Measurements from ENCODE around the gene TENM3.
"Not testable (repeated sequence)": the region's sequence is repeated elsewhere in the genome, so short reads cannot be mapped to it uniquely, and the experiment has no call there.

The TENM3 gene

DNA sequence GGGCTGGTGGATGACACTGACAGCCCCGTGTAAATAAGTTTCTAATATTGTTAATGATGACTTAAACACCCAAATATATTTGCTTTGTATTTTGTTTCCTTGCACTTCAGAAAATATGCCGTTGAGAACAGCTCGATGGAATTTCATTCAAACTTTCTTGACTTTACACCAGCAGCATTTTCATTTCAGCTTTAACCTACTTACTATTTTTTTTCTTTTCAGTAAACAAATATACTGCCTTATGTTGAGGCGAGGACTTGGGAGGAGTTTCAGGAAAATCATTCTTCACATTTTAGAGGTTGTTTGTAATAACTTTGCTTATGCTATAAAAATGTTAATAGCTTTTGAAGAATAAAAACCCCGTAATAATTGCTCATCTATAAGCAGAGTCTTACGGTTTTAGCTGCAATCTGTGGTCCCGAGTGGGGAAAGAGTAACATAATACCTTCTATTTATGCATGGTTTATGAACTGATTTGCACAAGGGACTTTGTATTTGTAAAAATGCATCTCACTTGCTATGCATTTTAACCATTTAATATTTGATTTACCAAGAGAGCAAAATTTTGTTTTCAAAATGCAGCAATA lies 14.1 kb upstream of the TENM3 start:
- DNase-seq (ENCODE audit: low spot score), result no peak

DNA sequence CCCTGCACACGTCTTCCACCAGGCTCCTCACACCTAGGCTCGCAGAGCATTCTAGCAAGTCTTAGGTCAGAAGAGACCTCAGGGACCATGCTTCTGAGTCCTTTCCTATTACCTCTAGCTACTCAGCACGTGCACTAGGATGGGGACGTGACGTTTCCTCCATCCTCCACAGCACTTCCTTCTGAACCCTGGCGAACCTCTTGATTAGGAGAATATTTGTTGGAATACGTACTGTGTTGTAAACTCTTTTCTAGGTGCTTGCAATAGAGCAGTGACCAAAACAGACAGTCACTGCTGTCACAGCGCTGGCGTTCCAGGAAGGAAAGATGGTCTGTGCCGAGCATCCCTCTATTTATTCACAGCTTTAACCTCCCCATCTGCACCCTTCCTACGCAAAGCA lies 12.9 kb upstream of the TENM3 start:
- no peak for DNase-seq (ENCODE audit: low spot score)

DNA sequence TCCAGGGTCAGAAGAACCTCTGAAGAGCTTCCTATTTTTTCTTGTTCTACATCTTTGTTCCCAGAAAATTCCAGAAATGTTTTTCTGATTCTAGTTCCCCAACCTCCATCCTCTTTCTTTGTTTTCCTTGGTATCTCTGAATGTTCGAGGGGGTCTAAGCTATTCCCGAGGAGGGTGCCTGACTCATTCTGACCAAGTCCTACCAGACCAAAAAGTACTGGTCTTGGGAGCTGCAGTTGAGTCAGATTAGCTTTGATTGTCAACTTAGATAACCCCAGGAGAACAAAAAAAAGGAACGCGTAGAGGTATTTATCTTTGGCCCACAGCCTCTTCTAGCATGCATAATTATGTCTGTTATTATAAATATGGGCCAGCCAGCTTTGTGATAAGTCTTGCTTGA lies 12.1 kb upstream of the TENM3 start:
- peak; percentile 23 for DNase-seq (ENCODE audit: low spot score)

DNA sequence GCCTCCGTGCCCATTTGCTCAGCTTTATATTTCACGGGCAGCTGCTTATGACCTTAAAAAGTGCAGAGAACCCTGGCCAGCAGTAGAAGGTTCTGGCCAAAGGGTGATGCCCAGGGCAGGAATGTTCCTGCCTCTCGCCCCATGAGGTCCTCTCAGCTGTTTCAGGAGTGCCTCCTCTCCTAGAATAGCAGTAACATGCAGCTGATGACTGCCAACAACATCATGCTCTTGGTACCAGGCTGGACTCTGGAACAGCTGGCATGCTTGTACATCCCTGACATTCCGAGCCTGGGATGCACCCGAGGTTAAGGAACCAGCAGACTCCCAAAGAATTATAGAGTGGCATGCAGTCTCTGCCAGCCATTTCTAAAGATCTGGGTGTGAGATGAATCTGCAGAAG lies 11.7 kb upstream of the TENM3 start:
- DNase-seq (ENCODE audit: low spot score), result no peak

DNA sequence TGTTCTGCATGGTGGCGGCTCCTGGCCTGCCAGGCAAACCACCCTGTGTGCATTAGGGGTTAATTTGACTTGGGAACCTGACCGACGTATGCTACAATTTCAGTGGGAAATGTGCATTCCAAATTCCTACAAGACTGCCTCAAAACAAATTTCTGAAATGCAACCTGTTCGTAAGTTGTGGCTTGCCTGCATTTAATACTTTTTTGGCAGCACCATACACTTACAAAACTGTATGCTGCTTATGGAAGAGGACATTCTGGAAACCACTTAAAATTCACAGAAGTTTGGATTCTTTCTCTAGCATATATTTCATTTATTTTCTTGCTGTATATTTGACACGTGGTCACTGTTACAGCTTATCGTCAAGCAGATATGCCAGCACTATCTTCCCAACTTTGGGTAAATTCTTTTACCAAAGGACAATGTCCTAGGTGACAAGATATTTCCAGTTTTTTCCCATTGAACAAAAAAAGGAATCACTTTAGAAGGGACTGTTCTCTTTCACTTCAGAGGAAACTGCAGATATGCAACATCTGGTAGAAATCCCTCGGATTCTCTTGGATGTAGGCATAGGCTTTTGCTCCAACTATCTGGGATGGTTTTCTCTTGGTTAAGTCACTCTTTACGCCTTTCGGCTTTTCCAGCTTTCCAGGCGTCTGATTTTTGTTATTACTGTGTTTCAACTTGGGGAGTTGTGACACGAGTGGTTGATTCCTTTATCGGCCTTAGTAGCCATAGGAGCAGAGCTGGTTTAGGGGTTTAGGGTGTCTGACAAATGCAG lies 9.7 kb upstream of the TENM3 start:
- DNase-seq (ENCODE audit: low spot score), result no peak

DNA sequence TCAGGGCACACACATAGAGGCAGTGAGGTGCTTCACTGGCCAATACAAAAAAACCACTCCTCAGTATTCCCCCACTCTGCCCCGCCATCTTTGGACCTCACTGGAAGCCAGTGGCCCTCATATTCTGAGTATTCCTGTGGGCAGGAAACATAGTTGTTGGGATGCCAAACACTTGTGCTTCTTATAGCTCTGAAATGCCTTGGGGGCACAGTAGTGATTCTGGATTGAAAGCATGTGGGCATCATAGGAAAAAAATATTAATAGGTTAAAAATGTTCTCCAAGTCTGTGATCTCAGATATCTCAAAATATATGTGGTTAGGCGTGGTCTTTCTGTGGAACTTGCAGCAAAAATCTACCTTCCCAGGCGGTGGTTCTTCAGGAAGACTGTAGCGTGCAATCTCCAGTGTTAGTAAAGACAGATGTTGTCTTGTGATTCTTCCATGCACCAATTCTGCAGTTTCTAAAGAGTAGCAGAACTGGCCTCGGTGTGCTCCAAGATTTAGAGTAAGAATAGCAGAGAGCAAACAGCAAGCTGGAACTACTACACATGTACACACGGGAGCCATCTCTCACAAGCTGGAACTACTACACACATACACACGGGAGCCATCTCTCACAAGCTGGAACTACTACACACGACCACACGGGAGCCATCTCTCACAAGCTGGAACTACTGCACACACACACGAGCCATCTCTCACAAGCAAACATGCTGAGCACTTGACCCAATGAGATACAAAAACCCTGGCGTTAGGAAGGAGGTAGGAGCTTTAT lies 8.0 kb upstream of the TENM3 start:
- no peak for DNase-seq (ENCODE audit: low spot score)

DNA sequence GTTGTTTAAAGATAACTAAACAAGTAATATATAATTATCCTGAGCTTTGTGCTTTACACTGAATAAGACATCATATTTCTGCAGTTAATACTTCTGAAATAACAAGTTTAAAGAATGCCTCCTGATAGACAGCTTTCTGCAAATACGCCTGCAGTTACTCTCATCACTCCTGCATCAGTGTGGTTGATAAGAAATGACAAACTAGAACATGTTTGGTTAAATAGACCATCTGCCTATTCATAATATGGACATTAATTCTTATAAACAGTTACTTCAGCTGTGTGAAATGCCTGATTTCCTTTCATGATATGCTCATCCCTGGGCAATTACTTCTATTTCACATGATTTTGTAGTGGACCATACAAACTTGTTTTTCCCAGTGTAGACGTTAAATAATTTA lies 7.0 kb upstream of the TENM3 start:
- no peak for DNase-seq (ENCODE audit: low spot score)

DNA sequence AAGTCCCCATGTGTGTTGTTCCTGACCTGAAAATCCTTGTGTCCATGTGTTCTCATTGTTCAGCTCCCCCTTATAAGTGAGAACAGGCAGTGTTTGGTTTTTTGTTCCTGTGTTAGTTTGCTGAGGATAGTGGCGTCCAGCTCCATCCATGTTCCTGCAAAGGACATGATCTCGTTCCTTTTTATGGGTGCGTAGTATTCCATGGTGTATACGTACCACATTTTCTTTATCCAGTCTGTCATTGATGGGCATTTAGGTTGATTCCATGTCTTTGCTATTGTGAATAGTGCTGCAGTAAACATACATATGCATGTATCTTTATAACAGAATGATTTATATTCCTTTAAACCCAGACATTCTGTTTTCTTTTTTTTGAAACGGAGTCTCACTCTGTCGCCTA lies 6.2 kb upstream of the TENM3 start:
- DNase-seq (ENCODE audit: low spot score), result not testable (repeated sequence)

DNA sequence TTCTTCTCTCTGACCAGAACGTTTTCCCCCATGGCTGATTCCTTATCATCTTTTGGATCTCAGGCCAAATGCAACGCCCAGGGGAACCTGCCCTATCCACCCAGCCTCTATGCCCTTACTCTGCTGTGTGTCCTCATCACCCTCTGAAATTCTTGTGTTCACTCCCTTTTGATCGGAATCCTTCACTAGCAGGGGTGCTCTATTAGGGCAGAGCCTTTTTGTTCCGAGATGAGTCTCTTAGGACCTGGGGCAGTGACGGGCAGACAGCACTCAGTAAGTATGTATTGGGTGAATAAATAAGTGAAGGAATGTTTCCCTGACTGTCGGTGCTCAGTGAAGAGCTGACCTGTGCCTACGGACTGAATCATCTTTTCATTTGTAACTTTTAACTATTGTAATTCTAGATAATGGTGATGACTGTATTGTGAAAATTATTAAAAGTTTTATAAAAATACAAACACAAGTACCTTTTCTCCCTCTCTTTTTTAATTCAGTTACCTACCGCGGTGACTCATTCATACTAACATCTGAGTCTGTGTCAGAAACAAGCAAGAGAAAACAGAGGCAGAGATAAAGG lies 4.8 kb upstream of the TENM3 start:
- peak; percentile 45 for DNase-seq (ENCODE audit: low spot score)

DNA sequence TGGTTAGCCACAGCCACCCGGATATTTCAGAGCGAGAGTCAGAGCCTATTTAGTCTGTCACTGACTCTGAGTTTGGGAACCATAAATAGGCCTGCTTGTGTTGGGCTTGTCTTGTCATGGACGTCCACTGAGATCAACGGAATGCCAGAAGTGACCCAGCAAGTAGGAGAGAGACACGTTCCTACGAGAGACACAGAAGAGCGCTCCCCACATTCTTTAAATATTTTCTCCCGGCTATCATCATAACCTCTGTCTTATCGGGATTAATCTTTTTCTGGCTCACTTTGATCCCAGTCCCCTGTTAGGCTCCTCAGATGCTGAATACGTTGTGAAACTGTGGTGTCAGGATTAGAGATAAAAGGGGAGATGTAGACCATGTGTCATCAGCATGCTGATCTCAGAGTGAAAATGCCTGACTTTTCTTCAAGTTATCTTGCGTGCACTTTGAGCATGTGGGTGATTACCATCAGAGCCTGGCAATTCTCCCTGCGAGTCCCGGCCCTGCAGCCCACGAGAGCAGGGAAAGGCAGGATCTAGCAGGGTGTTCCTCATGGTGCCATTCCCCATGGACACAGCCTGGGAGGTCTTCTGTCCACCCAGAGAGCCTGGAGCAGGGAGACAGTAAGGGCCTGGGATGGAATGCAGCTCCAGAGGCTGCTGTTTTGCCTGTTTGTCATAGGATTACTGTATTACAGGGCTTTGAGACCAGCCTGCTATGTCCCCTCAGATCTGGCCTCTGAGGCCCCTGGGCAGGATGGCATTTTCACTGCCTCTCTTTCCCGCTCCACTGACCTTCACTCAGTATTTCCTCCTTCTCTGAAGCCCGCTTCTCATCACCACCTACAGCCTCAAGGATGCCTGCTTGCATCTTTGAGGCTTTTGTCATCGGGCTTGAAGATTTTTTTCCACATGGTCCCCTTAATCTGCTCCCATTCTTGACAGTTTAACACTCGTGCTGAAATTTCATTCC lies 2.8 kb upstream of the TENM3 start:
- DNase-seq (ENCODE audit: low spot score), result peak; percentile 82

DNA sequence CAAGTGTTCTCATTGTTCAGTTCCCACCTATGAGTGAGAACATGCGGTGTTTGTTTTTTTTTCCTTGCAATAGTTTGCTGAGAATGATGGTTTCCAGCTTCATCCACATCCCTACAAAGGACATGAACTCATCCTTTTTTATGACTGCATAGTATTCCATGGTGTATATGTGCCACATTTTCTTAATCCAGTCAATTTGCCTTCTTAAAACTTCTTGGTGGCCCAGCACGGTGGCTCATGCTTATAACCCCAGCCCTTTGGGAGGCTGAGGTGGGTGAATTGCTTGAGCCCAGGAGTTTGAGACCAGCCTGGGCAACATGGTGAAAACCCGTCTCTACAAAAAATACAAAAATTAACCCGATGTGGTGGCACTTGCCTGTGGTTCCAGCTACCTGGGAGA lies 942 bp upstream of the TENM3 start:
- DNase-seq (ENCODE audit: low spot score), result not testable (repeated sequence)

DNA sequence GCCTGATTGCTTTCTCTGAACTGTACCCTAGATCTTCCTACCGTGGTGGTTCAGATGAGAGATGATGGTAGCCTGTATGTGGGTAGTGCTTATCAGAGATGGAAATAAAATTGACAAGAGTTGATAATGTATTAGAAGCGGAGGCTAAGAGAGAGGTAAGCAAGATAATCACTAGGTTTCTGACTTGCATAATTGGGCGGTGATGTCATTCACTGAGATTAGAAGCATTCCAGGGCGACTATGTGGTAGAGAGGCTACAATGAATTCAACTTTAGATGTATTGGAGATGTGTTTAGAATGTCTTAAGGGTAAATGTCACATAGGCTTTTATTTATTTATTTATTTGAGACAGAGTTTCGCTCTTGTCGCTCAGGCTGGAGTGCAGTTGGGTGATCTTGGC lies 415 bp upstream of the TENM3 start:
- peak; percentile 49 for DNase-seq (ENCODE audit: low spot score)

DNA sequence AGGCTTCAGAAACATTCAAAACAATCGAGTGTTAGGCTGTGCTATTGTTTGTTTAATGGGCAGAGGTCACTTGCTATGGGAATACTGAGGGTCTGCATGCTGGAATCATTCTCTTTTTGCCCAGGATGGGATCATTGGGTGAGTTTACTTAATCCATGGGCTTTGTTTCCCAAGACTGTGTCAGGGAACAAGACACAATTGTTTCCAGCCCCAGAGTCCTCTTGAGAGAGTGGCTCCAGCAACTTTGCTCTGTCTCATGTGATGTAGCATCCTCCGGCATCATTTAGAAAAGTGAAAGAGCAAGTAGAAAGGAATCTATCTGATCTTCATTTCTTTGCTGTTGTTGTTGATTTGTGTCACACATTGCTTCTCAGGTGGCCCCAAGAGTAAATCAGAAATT lies 1.8 kb downstream of the TENM3 start:
- no peak for DNase-seq (ENCODE audit: low spot score)

DNA sequence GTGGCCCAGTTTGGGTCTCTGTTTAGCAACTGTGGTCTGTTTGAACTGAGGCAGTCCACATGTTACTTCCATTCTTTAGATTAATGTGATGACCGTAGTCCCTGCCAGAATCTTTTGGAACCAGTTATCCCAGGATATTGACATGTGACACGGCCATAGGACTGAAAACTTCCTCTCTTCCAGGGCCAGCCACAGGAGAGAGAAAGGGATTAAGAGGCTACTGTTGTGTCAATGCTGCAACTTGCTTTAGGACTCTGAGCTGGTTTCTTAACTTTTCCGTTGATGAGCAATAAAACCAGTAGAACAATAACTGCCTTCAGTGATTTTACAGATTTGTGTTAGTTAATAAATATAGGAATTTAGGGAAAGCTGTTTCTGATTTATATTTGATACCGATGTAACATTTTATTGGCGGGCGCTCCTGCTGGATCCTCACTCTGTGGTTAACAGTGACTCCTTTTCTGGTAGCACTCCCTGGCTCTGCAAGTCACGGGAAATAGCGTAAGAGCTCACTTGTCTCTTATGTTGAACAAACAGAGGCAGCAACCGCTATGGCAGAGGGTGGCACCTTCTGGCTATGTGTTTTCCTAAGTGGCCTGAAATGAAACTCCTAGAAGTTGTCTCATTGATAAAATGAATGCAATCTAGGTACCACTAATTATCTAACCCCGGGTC lies 2.5 kb downstream of the TENM3 start:
- no peak for DNase-seq (ENCODE audit: low spot score)

DNA sequence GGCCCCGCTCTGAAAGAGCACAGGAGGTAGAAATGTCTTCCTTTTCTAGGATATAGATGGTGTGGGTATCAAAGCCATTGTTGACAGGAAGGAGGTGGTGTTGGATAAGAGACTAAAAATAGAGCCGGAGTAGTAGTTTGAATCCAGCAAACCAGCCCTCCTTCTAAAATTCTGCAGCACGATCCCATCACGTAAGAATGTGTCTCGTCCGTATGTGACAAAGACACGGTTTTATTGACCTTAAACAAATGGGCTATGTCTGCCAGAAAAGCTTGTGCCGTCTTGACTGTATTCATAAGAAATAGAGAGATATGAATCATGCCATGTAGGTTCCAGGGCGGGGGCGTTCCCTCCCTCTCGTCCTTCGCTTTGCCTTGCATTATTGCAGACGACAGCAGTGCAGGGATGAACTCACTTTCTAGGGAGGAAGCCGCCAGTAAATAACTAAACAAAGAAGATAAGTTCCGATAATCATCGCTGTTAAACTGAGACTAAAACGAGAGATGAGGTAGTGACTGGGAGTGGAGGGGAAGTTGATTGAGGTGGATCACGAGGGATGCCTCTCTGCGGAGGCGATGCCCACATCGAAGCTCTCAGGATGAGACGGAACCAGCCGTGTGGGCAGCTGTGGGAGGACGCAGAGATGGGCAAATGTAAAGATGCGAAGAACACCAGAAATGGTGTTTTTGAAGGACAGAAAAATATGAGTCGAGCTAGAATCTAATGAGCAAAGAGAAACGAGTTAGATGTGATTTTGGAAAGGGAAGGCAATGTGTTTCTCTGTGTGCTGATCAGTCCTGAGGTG lies 3.4 kb downstream of the TENM3 start:
- DNase-seq (ENCODE audit: low spot score), result no peak

DNA sequence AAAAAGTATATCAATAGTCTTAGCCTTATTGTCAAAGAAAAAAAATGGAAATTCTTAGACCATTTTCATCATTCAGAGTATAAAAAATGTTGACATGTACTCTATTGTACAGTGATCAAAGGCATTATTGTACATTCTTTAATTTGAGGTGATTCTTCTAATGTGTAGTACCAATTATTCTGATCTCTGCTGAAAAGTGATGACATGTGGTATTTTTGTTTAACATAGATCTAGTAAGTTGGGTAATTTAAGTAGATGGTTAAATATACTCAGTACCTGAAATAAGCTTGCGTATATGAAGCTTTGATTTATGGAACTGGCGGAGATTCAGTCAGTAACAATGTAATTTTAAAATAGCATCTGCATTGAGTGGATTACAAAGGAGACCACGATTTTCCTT lies 5.1 kb downstream of the TENM3 start:
- no peak for DNase-seq (ENCODE audit: low spot score)

DNA sequence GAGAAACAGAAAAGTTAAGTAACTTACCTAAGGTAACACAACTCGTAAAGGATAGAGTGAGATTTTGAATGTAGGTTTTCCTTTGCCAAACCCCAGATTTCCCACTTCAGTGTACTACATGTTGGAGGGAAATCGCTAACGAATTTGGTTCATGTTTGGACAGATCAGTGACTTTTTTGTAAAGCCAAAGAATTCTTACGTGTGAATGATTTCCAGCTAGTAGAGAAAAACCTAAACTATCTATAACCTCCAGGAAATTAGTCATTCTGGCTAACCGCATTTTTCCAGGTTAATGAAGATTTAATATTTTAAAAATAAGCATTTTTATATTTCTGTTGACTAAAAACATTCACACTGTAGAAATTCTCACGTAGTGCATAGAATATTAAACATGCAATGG lies 7.2 kb downstream of the TENM3 start:
- DNase-seq (ENCODE audit: low spot score), result no peak

DNA sequence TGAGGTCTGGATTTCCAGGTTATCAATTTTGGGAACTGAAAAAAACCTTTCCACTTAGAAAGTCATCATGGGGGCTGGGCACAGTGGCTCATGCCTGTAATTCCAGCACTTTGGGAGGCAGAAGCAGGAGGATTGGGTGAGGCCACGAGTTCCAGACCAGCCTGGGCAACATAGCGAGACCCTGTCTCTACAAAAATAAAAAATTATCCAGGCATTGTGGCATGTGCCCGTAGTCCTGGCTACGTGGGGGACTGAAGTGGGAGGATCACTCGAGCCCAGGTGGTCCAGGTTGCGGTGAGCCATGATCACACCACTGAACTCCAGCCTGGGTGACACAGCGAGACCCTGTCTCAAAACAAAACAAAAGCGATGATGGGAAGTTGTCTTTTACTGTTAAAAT lies 7.9 kb downstream of the TENM3 start:
- no peak for DNase-seq (ENCODE audit: low spot score)

DNA sequence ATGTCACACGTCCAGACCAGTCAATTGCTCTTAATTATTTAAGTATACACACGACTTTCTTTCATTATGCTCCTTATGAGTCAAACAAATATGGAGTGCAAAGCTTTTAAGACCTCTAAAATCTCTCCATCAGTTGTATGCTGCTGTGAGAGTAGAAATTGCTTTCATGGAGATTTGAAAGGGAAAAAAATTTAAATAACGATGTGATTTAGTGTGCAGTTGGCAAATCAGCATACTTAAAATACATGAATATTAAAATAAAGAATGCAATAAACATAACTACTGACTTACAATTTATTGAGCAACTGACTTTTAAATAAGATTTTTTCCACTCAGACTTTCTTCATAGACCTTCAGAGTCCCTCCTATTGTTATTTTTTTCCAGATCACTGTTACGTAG lies 9.0 kb downstream of the TENM3 start:
- no peak for DNase-seq (ENCODE audit: low spot score)

DNA sequence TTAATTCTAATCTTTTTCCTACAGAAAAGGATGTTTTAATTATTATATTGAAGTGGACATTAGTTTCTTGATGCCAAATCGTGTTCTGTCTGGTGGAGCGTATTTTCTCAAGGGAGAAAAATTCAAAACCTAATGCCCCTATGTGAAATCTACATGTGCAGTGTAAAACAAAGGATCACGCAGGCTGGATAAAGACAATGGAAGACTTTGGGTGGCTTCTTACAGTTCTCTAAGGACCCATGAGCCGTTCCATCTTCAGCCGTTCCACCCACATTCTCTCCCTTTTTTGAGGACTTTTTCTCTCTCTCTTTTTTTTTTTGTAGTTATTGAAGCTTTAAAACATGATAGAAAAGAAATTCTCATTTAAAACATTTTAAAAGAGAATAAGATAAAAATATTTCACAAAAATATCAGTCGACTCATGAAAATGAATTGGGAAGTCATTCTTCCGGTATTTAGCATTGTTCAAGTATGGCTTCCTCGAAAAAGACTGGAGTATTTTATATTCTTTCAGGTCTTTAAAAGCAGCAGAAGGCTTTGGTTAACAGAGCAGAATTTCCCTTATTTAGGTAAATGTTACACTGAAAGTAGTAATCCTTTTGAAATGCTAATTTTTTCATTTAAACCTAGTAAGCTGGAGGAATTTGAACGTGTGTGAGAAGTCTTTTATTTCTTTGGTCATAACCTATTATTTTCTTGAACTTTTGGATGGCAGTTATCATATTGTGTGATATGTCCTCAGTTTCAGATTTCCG lies 11.0 kb downstream of the TENM3 start:
- DNase-seq (ENCODE audit: low spot score), result no peak
